GM06990 (cell line): ENCODE data around the gene KBTBD3.

Source experiments
- DNase-seq: peaks from one replicate; pipeline ENCODE4 v3.0.0-alpha.2; 2011; ENCODE audit not compliant: insufficient read length; ENCODE audit errors: extremely low read depth
- H3K27me3 ChIP-seq: replicated peaks from 2 replicates; pipeline ENCODE4 v1.6.0; 2011; ENCODE audit warnings: low read length; ENCODE audit not compliant: control insufficient read depth, insufficient read depth
- H3K36me3 ChIP-seq: 2 replicates; pipeline ENCODE4 v1.5.1; 2011; ENCODE audit warnings: low read length; ENCODE audit not compliant: control insufficient read depth, insufficient read depth
- H3K4me3 ChIP-seq: replicated peaks from 2 replicates; pipeline ENCODE4 v1.5.1; 2011; ENCODE audit warnings: low read depth, mild to moderate bottlenecking, control low read depth, low read length
- CTCF ChIP-seq: IDR thresholded peaks from 2 replicates; pipeline ENCODE4 v1.5.1; 2011; ENCODE audit warnings: low read length, control low read depth, mild to moderate bottlenecking, inconsistent platforms; ENCODE audit not compliant: insufficient read depth, poor library complexity, severe bottlenecking

The KBTBD3 gene

GRCh38 chr11:106032861-106033260, 44.3 kb downstream of the KBTBD3 start:
- H3K36me3 ChIP-seq, result no peaks in the 10 kb centered on the region
- no peak overlapping the region for H3K4me3 ChIP-seq
- TF ChIP-seq CTCF, result no peak
- H3K27me3 ChIP-seq, result no peaks in the 10 kb centered on the region
- DNase-seq, result no peak

GRCh38 chr11:106031936-106032335, 45.2 kb downstream of the KBTBD3 start:
- no peak for DNase-seq
- H3K27me3 ChIP-seq, result no peaks in the 10 kb centered on the region
- no peak overlapping the region for H3K4me3 ChIP-seq
- no peak for TF ChIP-seq CTCF
- H3K36me3 ChIP-seq, result no peaks in the 10 kb centered on the region

DNA sequence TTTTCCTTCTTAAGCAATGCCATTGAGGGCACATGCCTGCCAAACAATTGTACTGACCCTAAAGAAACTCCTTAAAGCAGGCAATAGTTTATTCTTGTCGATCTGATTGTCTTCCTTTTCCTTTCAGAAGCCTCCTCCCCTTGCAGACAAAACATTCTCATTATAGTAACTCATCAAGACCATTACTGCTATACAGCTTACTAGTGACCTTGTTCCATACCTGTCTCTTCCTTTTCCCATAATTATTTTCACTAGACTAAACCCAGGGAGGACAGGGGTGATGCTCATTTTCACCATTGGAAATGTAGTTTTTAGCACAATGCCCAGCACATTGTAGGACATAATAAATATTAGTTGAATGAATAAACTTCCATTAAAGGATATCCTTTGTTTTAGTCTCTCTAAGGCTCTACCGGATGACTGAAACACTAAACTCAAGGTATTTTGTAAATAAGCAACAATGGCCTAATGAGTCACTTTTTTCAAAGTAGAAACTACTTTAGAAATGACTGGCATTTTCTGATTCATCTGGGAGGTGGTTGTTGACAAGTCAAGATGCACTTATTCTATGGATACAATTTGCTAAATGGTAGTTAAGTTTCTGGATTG, 45.8 kb downstream of the KBTBD3 start:
- no peak overlapping the region for H3K4me3 ChIP-seq
- H3K36me3 ChIP-seq, result no peaks in the 10 kb centered on the region
- TF ChIP-seq CTCF, result no peak
- no peak for DNase-seq
- no peaks in the 10 kb centered on the region for H3K27me3 ChIP-seq

DNA sequence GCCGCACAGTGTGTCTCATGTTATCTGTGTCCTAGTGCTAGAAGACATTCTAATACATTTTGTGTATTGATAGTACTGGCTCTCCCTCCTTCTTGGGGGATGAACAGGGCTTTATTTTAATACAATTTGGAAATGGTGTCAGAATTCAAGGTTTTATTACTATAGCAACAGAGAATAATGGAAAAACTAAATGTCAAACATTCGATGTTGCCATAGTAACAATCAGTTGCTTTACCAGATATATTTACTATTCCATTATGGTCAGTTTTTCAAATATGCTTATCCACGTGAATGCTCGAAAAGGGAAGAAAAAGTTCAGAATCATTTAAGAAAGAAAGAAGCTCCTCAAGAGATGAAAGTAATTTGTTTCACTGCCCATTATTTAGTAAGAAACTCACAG, 46.5 kb downstream of the KBTBD3 start:
- no peak for TF ChIP-seq CTCF
- no peak for DNase-seq
- H3K4me3 ChIP-seq, result no peak overlapping the region

DNA sequence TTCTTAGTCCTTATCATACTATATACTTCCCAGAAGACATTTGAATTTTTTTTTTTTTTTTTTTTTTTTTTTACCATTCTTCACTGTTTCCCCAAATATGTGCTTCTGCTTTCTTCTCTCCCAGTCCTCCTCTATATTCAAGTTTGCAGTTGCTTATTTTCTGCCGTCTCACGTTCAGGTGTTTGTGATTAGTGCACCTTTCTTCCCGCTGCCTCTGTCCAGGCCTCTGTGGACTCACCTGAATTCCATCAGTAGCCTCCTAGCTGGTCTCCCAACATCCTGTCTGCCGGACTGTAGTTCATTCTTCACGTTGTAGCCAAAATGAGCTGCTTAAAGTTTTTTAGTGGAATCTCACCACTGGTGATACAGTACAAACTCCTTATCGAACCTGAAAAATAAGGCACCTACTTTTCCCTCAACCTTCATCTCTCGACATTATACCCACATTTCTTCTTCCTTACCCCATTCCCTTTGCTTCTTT, 54.3 kb downstream of the KBTBD3 start:
- no peak for TF ChIP-seq CTCF
- peak overlapping the region; percentile 52 for H3K4me3 ChIP-seq
- H3K27me3 ChIP-seq, result no peaks in the 10 kb centered on the region
- peak; percentile 3 for DNase-seq
- H3K36me3 ChIP-seq, result no peaks in the 10 kb centered on the region; the same call in 1 of the 2 replicates

More for the DNA sequence above, 46.5 kb downstream of the KBTBD3 start:
- H3K36me3 ChIP-seq, result no peaks in the 10 kb centered on the region
- H3K27me3 ChIP-seq, result no peaks in the 10 kb centered on the region
